Testis (tissue), 2 donors: ENCODE data around the gene OPCML.

ENCODE experiments used
- POLR2A ChIP-seq: fragments of 450-650 bp; IDR thresholded peaks from one replicate; pipeline ENCODE4 v1.6.1; 2017; ENCODE audit warnings: antibody characterized with exemption, mild to moderate bottlenecking, moderate library complexity
- TF ChIP-seq, protein P1 (sequence below), 3 experiments: fragments of 450-650 bp in 2 of 3; fragments of 200-600 bp in 1 of 3; sonication (generic) in 1 of 3; IDR thresholded peaks; one replicate each; pipeline ENCODE4 v1.5.1; 2016 to 2019; ENCODE audit warnings: antibody characterized with exemption in 3 of 3, mild to moderate bottlenecking in 2 of 3, moderate library complexity in 1 of 3

GRCh38 chr11:133366147-133366546 is 166.2 kb downstream of the OPCML start:
- TF ChIP-seq, protein P1, sequence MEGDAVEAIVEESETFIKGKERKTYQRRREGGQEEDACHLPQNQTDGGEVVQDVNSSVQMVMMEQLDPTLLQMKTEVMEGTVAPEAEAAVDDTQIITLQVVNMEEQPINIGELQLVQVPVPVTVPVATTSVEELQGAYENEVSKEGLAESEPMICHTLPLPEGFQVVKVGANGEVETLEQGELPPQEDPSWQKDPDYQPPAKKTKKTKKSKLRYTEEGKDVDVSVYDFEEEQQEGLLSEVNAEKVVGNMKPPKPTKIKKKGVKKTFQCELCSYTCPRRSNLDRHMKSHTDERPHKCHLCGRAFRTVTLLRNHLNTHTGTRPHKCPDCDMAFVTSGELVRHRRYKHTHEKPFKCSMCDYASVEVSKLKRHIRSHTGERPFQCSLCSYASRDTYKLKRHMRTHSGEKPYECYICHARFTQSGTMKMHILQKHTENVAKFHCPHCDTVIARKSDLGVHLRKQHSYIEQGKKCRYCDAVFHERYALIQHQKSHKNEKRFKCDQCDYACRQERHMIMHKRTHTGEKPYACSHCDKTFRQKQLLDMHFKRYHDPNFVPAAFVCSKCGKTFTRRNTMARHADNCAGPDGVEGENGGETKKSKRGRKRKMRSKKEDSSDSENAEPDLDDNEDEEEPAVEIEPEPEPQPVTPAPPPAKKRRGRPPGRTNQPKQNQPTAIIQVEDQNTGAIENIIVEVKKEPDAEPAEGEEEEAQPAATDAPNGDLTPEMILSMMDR (IDR thresholded peaks at IDR 0.05), result no peak
- TF ChIP-seq POLR2A, result no peak
